ENCODE measurements around the gene OR1E1.
"Not testable (repeated sequence)": the region's sequence is repeated elsewhere in the genome, so short reads cannot be mapped to it uniquely, and the experiment has no call there.

Gene OR1E1, protein sequence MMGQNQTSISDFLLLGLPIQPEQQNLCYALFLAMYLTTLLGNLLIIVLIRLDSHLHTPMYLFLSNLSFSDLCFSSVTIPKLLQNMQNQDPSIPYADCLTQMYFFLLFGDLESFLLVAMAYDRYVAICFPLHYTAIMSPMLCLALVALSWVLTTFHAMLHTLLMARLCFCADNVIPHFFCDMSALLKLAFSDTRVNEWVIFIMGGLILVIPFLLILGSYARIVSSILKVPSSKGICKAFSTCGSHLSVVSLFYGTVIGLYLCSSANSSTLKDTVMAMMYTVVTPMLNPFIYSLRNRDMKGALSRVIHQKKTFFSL

DNA sequence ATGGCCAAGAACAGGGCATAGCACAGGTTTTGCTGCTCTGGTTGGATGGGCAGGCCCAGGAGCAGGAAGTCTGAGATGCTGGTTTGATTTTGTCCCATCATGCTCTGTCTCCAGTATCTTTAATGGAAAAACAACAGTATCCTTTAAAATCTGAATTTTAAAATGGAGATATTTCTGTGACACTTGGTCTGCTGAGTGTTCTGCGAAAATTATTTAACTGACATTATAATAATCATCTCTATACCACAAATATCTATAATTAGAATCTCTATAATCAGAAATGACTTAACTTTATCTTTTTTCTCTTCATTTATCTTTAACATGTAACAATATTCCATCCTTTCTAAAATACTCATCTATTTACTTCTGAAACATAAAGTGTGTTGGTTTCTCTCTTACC lies at the start of gene OR1E1:
TSS of gene OR1E1 (minus strand) at position 101 of the 400 bp plus-strand sequence. CDS start at position 101, 0 bp downstream.
- TF ChIP-seq, protein P1, sequence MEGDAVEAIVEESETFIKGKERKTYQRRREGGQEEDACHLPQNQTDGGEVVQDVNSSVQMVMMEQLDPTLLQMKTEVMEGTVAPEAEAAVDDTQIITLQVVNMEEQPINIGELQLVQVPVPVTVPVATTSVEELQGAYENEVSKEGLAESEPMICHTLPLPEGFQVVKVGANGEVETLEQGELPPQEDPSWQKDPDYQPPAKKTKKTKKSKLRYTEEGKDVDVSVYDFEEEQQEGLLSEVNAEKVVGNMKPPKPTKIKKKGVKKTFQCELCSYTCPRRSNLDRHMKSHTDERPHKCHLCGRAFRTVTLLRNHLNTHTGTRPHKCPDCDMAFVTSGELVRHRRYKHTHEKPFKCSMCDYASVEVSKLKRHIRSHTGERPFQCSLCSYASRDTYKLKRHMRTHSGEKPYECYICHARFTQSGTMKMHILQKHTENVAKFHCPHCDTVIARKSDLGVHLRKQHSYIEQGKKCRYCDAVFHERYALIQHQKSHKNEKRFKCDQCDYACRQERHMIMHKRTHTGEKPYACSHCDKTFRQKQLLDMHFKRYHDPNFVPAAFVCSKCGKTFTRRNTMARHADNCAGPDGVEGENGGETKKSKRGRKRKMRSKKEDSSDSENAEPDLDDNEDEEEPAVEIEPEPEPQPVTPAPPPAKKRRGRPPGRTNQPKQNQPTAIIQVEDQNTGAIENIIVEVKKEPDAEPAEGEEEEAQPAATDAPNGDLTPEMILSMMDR (IDR thresholded peaks at IDR 0.05; ENCODE audit: insufficient read depth, low read depth, low read length, missing control alignments): no peak
- DNase-seq (ENCODE audit: low read depth): no peak
- H3K4me3 ChIP-seq (ENCODE audit: low read depth, low read length): no peak within 1 kb of the TSS

DNA sequence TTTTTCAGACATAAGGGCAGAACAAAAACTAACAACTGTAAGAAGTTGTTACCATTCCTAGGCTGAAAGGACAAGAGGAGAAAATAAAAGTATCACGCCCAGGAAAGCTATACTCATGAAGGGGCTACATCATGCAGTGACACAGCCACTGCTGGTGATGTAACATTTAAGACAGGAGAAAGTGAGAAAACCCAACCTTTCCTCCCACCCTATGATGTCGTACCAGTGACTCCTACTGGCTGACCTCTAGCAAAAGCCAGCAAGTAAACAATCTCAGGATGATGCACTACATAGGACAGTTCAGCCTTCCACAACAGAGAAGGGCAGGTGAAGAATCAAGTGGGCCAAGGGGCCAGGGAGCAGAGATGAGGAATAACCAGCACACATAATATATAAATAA lies 49.4 kb upstream of the OR1E1 start:
- TF ChIP-seq, protein P1 (IDR thresholded peaks at IDR 0.05; ENCODE audit: insufficient read depth, low read depth, low read length, missing control alignments): peak; percentile 25
- no peak overlapping the region for H3K4me3 ChIP-seq (ENCODE audit: low read depth, low read length)
- peak; percentile 31 for DNase-seq (ENCODE audit: low read depth)

DNA sequence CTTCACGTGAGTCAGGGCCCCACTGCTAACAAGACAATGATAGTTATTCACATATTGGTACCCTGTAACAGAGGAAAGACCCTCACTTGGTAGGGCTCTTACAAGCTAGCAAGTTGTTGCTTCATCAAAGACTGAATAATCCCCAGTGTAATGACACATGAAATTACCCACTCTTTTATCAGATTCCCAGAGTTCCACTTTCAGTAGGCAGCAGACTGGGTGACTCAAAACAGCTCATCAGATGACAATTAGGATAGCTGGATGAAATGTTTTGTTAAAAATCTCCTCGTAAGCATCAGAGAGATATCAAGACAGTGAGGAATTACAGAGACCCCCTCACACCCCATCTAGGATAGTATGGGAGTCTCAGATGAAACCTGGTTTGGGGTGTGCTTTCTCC lies 42.2 kb upstream of the OR1E1 start:
- no peak for DNase-seq (ENCODE audit: low read depth)
- no peak overlapping the region for H3K4me3 ChIP-seq (ENCODE audit: low read depth, low read length)
- TF ChIP-seq, protein P1 (IDR thresholded peaks at IDR 0.05; ENCODE audit: insufficient read depth, low read depth, low read length, missing control alignments): no peak

DNA sequence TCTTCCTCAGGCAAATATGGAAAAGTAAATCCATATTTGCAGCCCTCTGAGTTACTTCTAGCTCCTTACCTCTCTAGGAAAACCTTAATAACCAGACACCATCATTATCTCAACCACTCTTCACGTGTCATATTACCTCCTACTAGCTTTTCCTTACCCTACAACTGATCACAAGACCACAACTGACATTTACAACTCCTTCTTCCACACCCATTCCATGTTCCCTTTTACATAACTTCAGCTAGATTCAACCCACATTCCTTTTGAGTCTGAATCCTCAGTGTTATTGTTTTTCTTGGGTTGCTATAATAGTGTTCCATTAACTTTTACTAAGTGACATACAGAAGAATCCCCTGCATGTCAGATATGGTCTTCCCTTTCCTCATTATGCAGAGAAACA lies 40.2 kb upstream of the OR1E1 start:
- no peak for DNase-seq (ENCODE audit: low read depth)
- TF ChIP-seq, protein P1 (IDR thresholded peaks at IDR 0.05; ENCODE audit: insufficient read depth, low read depth, low read length, missing control alignments): no peak
- no peak overlapping the region for H3K4me3 ChIP-seq (ENCODE audit: low read depth, low read length)

DNA sequence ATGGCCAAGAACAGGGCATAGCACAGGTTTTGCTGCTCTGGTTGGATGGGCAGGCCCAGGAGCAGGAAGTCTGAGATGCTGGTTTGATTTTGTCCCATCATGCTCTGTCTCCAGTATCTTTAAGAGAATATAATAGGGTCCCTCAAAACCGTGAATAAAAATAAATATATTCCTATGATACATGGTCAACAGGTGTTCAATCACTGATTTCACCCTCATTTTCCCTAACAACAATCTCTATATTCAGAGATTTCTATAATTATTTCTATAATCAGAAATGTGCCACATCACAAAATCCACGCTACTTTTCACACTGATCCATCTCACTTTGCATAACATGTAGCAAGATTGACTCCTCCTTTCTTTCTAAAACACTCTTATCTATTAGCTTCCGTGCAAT lies 35.5 kb upstream of the OR1E1 start, which contains the start of gene OR1E2:
TSS of gene OR1E2 (minus strand) at position 101 of the 400 bp plus-strand sequence. CDS start at position 101, 0 bp downstream.
- no peak for DNase-seq (ENCODE audit: low read depth)
- no peak within 1 kb of the TSS for H3K4me3 ChIP-seq (ENCODE audit: low read depth, low read length)
- TF ChIP-seq, protein P1 (IDR thresholded peaks at IDR 0.05; ENCODE audit: insufficient read depth, low read depth, low read length, missing control alignments): no peak

DNA sequence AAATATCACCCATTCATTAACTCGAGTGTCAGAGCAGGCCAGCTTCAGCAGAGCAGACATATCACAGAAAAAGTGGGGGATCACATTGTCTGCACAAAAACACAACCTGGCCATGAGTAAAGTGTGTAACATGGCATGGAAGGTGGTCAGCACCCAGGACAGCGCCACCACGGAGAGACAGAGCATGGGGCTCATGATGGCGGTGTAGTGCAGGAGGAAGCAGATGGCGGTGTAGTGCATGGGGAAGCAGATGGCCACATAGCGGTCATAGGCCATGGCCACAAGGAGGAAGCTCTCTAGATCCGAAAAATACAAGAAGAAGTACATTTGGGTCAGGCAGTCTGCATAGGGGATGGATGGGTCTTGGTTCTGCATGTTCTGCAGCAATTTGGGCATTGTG lies 35.0 kb upstream of the OR1E1 start:
- DNase-seq (ENCODE audit: low read depth): peak; percentile 14
- not testable (repeated sequence) for H3K4me3 ChIP-seq (ENCODE audit: low read depth, low read length)

DNA sequence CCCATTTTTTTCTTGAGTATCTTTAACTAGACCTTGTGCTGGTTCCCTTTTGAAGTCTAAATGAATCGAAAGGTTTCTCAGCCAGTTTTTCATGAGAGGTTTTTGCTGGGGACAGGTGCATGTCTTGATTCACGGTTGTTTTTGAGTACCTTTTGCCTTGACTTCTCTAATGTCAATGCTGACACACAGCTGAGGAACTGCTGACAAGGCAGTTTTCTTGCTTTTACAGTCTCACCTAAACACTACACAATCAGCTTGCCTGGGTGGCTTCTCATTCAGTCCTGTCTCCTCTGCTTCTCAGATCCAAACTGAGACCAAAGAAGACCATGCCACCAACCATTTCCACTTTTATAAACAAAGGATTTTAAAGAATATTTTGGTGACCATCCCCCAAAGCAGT lies 20.0 kb upstream of the OR1E1 start:
- no peak for DNase-seq (ENCODE audit: low read depth)
- TF ChIP-seq, protein P1 (IDR thresholded peaks at IDR 0.05; ENCODE audit: insufficient read depth, low read depth, low read length, missing control alignments): no peak
- H3K4me3 ChIP-seq (ENCODE audit: low read depth, low read length): no peak overlapping the region

All from GM12865 (cell line).